SU-DHL-6 (cell line): ENCODE measurements around the gene VASN.

ENCODE experiments used
- CTCF ChIP-seq: fragments of 200-600 bp; sonication (generic); IDR thresholded peaks from one replicate; pipeline ENCODE4 v1.5.1; 2017; ENCODE audit warnings: antibody characterized with exemption, mild to moderate bottlenecking, low read length, moderate library complexity; ENCODE audit not compliant: insufficient read depth, poor library complexity, severe bottlenecking
- EZH2phosphoT487 ChIP-seq: fragments of 200-600 bp; sonication (generic), shearing (Covaris generic); conservative IDR thresholded peaks from 2 replicates; pipeline ENCODE4 v1.6.1; 2018; ENCODE audit warnings: mild to moderate bottlenecking, antibody characterized with exemption, low read length, moderate library complexity, mixed read lengths

GRCh38 chr16:4366016-4366415, 5.6 kb upstream of the VASN start:
- TF ChIP-seq EZH2phosphoT487, result no peak
- no peak for TF ChIP-seq CTCF
